GM12865 (cell line): Measurements from ENCODE around the gene MYO6.

Experiments used
- DNase-seq: peaks from one replicate; pipeline ENCODE4 v3.0.0; 2010; ENCODE audit warnings: low read depth
- H3K4me3 ChIP-seq: 2 replicates; pipeline ENCODE4 v1.5.1; 2011; ENCODE audit warnings: mild to moderate bottlenecking, low read depth, low read length, control low read depth
- TF ChIP-seq, protein P1 (sequence below): IDR thresholded peaks from 2 replicates; pipeline ENCODE4 v1.5.1; 2011; ENCODE audit warnings: low read length, control low read depth, low read depth, inconsistent platforms; ENCODE audit not compliant: insufficient read depth; ENCODE audit errors: missing control alignments

MYO6 gene

GRCh38 chr6:75819776-75820487, 70.9 kb downstream of the MYO6 start:
- TF ChIP-seq, protein P1, sequence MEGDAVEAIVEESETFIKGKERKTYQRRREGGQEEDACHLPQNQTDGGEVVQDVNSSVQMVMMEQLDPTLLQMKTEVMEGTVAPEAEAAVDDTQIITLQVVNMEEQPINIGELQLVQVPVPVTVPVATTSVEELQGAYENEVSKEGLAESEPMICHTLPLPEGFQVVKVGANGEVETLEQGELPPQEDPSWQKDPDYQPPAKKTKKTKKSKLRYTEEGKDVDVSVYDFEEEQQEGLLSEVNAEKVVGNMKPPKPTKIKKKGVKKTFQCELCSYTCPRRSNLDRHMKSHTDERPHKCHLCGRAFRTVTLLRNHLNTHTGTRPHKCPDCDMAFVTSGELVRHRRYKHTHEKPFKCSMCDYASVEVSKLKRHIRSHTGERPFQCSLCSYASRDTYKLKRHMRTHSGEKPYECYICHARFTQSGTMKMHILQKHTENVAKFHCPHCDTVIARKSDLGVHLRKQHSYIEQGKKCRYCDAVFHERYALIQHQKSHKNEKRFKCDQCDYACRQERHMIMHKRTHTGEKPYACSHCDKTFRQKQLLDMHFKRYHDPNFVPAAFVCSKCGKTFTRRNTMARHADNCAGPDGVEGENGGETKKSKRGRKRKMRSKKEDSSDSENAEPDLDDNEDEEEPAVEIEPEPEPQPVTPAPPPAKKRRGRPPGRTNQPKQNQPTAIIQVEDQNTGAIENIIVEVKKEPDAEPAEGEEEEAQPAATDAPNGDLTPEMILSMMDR = no peak
- H3K4me3 ChIP-seq = no peak overlapping the region
- DNase-seq = no peak

DNA sequence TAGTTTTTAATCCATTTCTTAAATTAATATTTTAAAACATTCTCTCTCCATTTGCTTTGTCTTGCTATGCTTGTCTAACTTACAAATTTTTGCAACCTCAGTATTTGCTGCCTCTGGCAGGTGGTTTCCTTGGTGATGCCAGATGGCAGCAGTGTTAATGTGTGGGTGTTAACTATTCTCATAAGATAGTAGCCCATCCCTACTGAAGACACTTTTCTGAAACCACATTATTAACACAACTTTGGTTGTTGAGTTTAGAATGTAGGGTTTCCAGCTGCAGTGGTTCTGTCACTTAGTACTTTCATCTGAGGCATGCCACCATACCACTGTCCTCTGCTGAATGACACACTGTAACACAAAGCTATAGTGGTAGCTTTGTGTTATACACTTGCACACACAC, 75.1 kb downstream of the MYO6 start:
- TF ChIP-seq, protein P1 = no peak
- H3K4me3 ChIP-seq = no peak overlapping the region
- peak; percentile 15 for DNase-seq

- H3K4me3 ChIP-seq = no peak overlapping the region
- TF ChIP-seq, protein P1 = no peak
- no peak for DNase-seq
These were observed 78.1 kb downstream of the MYO6 start for GRCh38 chr6:75827163-75827562.

DNA sequence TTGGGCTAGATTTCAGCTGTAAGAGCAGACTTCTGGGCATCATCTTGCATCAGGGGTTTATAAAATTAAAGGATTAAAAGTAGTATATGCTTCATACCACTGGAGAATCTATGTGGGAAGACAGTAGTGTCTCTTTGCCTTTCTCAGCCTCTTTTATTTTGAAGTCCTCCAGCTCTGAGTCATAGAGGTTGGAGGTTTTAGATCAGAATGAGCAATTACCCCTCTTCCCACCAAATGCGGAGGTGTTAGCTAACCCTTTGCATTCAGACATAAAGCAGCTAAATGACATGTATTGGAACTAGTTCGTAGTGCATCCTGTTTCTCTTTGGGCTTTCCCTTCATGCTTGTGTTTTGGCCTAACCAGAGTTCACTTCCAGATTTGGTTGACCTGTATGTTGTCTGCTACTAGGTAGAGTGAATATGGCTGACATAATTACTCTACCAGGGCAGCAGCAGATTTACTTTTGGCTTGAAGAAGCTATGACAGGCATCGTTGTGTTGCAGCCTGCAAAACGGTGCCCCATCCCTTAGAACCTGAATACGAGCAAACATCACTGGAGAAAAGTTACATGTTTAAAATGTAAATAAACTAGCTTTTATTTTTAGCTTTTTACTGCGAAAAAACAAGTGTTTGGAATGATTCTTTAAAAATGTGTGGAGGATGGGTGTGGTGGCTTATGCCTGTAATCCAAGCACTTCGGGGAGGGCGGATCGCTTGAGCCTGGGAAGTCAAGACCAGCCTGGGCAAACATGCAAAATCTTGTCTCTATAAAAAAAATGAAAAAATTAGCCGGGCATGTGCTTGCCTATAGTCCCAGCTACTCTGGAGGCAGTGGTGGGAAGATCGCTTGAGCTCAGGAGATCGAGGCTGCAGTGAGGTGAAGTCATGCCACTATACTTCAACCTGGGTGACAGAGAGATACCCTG, 82.2 kb downstream of the MYO6 start:
- TF ChIP-seq, protein P1 = no peak
- DNase-seq = peak; percentile 57
- H3K4me3 ChIP-seq = no peak overlapping the region

DNA sequence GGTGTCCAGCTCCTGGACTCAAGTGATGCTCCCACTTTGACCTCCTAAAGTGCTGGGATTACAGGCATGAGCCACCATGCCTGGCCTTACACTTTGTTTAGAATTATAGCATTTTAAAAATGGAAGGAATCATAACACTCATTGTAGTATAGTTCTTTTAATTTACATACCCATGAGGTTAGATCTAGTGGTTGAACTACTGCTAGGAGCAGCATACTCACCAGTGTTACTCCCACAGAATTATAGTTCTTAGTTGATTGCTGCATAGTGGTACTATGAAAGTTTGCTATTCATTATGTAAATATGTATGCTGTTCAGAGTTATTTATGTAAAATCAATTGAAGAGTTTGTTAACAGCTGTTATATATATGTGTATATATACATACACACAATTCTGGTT, 85.4 kb downstream of the MYO6 start:
- H3K4me3 ChIP-seq = no peak overlapping the region
- TF ChIP-seq, protein P1 = no peak

GRCh38 chr6:75842191-75842590, 93.2 kb downstream of the MYO6 start:
- no peak overlapping the region for H3K4me3 ChIP-seq
- no peak for DNase-seq
- TF ChIP-seq, protein P1 = no peak

More for the DNA sequence above, 85.4 kb downstream of the MYO6 start:
- no peak for DNase-seq
